Mammary epithelial cell (primary cell): ENCODE results near the gene AKTIP.

ENCODE experiments used
- EZH2 ChIP-seq: IDR thresholded peaks from 2 replicates; pipeline ENCODE4 v1.6.1; 2012; ENCODE audit warnings: low read length, inconsistent platforms, borderline replicate concordance
- TF ChIP-seq, protein P1 (sequence below), 2 donors: IDR thresholded peaks in 1 of 2; conservative IDR thresholded peaks in 1 of 2; 2 replicates each; pipeline ENCODE4 v1.5.1; 2011 to 2012; ENCODE audit warnings: inconsistent platforms in 2 of 2, low read length in 2 of 2, mild to moderate bottlenecking in 2 of 2, control low read depth in 1 of 2, low read depth in 1 of 2; ENCODE audit not compliant: insufficient read depth in 1 of 2; ENCODE audit errors: extremely low read depth in 1 of 2

- TF ChIP-seq, protein P1, sequence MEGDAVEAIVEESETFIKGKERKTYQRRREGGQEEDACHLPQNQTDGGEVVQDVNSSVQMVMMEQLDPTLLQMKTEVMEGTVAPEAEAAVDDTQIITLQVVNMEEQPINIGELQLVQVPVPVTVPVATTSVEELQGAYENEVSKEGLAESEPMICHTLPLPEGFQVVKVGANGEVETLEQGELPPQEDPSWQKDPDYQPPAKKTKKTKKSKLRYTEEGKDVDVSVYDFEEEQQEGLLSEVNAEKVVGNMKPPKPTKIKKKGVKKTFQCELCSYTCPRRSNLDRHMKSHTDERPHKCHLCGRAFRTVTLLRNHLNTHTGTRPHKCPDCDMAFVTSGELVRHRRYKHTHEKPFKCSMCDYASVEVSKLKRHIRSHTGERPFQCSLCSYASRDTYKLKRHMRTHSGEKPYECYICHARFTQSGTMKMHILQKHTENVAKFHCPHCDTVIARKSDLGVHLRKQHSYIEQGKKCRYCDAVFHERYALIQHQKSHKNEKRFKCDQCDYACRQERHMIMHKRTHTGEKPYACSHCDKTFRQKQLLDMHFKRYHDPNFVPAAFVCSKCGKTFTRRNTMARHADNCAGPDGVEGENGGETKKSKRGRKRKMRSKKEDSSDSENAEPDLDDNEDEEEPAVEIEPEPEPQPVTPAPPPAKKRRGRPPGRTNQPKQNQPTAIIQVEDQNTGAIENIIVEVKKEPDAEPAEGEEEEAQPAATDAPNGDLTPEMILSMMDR (conservative IDR thresholded peaks at IDR 0.05 in 1 of 2, IDR thresholded peaks at IDR 0.05 in 1 of 2; ENCODE audit: extremely low read depth in 1 of 2, insufficient read depth in 1 of 2, low read depth in 1 of 2, low read length in 2 of 2), result no peak
- TF ChIP-seq EZH2, result no peak
Observed at GRCh38 chr16:53518550-53519416, 15.8 kb upstream of the AKTIP start.
